VCaP (cell line): ENCODE data around the gene EMILIN1.

Source experiments
- H3K27ac ChIP-seq: fragments of 450-650 bp; 2 replicates; pipeline ENCODE4 v1.5.1; 2017
- TF ChIP-seq, protein P1 (sequence below): fragments of 450-650 bp; conservative IDR thresholded peaks from 2 replicates; pipeline ENCODE4 v1.5.1; 2017; ENCODE audit warnings: mild to moderate bottlenecking, moderate library complexity

The EMILIN1 gene

DNA sequence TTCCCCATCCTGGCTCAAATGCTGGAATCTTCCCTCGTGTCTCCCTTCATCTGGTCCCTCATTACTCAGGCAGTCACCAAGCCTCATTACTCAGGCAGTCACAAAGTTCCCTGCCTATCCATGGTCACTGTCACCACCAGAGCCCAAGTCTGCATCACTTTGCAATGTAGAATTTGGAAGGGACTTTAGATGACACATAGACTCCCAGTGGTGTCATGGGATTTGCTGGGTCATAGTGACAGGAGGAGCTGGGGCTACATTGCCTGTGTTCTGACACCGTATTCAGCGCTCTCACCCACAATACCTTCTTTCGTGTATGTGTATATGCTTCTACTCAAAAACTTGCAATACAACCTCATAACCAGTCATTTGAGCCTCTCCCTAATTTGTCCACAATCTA, 2.1 kb upstream of the EMILIN1 start:
- no peak overlapping the region for H3K27ac ChIP-seq
- TF ChIP-seq, protein P1, sequence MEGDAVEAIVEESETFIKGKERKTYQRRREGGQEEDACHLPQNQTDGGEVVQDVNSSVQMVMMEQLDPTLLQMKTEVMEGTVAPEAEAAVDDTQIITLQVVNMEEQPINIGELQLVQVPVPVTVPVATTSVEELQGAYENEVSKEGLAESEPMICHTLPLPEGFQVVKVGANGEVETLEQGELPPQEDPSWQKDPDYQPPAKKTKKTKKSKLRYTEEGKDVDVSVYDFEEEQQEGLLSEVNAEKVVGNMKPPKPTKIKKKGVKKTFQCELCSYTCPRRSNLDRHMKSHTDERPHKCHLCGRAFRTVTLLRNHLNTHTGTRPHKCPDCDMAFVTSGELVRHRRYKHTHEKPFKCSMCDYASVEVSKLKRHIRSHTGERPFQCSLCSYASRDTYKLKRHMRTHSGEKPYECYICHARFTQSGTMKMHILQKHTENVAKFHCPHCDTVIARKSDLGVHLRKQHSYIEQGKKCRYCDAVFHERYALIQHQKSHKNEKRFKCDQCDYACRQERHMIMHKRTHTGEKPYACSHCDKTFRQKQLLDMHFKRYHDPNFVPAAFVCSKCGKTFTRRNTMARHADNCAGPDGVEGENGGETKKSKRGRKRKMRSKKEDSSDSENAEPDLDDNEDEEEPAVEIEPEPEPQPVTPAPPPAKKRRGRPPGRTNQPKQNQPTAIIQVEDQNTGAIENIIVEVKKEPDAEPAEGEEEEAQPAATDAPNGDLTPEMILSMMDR, result no peak

DNA sequence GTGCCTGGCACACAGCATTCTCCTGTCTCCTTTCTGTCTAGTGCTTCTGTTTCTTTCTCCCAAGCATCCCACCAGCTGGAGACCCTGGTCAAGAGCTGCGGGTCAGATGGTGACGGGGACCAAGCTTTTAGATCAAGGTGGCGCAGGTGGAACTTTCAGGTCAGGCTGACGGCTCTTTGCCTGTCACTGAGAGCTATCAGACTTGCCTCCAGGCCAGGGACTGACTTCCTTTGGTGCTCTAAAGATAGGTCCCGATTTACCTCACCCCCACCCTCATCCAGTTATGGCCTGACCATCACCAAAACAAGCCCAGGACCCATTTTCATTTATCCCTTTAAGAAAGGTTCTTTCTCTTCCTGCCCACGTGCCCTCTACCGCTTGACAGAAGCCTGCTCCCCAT, 1.2 kb upstream of the EMILIN1 start:
- H3K27ac ChIP-seq, result no peak overlapping the region

DNA sequence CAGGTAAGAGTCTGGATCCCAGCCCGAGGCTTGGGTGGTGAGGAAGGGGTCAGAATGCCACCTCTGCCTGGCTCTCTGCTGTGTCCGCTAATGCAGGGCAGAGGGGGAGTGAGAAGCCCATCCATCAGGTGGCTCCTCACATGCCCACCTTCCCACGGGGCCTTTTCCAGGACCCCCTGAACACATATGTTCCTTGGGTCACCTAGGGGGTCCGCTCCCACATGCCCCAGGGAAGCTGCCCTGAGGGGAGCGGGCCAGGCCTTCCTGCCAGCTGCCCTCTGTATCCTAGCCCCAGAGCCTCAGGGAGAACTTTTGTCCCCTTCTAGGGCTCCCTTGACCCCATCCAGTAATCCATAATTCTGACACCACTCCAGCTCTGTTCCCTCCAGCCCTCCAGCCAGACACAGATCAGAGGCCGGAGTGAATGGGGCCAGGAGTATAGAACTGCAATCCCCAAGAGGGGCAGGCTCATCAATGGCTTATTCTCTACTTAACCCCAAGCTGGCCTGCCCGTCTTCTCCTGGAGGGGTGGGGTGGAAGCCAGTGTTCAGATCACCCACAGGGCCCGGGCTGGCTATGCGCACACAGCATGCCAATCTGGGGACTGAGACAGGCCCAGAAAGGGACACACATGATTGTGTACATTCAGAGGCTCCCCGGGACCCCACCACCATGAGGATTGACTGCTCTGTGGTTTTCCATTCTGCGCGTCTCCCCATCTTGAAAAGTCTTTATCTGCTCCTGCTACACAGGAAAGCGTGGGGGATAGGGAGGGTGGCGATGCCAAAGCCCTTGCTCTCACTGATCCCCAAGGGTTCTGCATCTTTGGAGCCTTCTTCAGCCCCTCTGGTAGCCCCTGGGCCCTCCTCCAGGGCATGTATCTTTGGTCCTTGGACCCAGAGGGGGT, 1.1 kb downstream of the EMILIN1 start:
- TF ChIP-seq, protein P1, result no peak
- no peak overlapping the region for H3K27ac ChIP-seq

More for the DNA sequence above, 1.2 kb upstream of the EMILIN1 start:
- TF ChIP-seq, protein P1, result no peak

DNA sequence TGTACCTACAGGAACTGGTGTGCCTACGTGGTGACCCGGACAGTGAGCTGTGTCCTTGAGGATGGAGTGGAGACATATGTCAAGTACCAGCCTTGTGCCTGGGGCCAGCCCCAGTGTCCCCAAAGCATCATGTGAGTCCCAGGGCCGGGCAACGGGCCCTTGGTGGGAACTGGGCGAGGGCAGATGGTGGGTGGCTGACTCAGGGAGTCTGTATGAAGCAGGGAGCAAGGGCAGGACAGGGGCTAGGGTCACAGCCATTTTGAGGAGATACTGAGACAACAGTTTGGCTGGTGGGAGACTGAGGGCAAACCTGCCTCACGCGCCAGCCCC, 1.7 kb downstream of the EMILIN1 start:
- no peak overlapping the region for H3K27ac ChIP-seq
- TF ChIP-seq, protein P1, result no peak

DNA sequence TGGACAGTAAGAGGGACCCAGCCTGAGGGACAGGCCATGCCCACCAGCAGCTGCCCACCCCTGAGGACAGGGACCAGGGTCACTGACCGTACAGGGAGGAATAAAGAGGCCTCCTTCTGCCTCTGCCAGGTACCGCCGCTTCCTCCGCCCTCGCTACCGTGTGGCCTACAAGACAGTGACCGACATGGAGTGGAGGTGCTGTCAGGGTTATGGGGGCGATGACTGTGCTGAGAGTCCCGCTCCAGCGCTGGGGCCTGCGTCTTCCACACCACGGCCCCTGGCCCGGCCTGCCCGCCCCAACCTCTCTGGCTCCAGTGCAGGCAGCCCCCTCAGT, 2.2 kb downstream of the EMILIN1 start:
- peak overlapping the region; percentile 81 for H3K27ac ChIP-seq
- TF ChIP-seq, protein P1, result no peak

DNA sequence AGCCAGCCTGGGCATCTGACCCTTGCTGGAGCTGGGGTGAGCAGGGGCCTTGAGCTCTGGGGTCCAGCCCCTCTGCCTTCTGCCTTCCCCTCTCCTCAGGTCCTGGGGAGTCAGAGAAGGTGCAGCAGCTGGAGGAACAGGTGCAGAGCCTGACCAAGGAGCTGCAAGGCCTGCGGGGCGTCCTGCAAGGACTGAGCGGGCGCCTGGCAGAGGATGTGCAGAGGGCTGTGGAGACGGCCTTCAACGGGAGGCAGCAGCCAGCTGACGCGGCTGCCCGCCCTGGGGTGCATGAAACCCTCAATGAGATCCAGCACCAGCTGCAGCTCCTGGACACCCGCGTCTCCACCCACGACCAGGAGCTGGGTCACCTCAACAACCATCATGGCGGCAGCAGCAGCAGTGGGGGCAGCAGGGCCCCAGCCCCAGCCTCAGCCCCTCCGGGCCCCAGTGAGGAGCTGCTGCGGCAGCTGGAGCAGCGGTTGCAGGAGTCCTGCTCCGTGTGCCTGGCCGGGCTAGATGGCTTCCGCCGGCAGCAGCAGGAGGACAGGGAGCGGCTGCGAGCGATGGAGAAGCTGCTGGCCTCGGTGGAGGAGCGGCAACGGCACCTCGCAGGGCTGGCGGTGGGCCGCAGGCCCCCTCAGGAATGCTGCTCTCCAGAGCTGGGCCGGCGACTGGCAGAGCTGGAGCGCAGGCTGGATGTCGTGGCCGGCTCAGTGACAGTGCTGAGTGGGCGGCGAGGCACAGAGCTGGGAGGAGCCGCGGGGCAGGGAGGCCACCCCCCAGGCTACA, 3.8 kb downstream of the EMILIN1 start:
- TF ChIP-seq, protein P1, result no peak
- peak overlapping the region; percentile 81 for H3K27ac ChIP-seq

DNA sequence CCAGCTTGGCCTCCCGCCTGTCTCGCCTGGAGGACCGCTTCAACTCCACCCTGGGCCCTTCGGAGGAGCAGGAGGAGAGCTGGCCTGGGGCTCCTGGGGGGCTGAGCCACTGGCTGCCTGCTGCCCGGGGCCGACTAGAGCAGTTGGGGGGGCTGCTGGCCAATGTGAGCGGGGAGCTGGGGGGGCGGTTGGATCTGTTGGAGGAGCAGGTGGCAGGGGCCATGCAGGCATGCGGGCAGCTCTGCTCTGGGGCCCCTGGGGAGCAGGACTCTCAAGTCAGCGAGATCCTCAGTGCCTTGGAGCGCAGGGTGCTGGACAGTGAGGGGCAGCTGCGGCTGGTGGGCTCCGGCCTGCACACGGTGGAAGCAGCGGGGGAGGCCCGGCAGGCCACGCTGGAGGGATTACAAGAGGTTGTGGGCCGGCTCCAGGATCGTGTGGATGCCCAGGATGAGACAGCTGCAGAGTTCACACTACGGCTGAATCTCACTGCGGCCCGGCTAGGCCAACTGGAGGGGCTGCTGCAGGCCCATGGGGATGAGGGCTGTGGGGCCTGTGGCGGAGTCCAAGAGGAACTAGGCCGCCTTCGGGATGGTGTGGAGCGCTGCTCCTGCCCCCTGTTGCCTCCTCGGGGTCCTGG, 4.5 kb downstream of the EMILIN1 start:
- TF ChIP-seq, protein P1, result no peak
- H3K27ac ChIP-seq, result peak overlapping the region; percentile 81; the same call in 1 of the 2 replicates
